Natural killer cell (primary cell): ENCODE measurements around the gene PTGS2. TPM values are rescaled to one million over a fixed set of nuclear protein-coding genes. Genes with fewer than 3 reads are reported as not detected.

Experiments used
- ATAC-seq, 3 donors: fragments of 150-1000 bp in 2 of 3; fragments of 200-7000 bp in 1 of 3; cut with Tn5 transposase; 1 replicate in 1 of 3; 2 replicates in 2 of 3; pipeline ENCODE4 v1.10.0; 2021; ENCODE audit warnings: mild to moderate bottlenecking in 2 of 3, moderate library complexity in 2 of 3
- DNase-seq, 2 donors: peaks; one replicate each; pipeline versions ENCODE4 v3.0.0 to v3.0.0-alpha.2; 2013 to 2021; ENCODE audit warnings: mixed read lengths in 1 of 2
- H3K27ac ChIP-seq: one replicate; pipeline ENCODE4 v1.5.1; 2013; ENCODE audit warnings: mild to moderate bottlenecking, low read length
- H3K27me3 ChIP-seq: one replicate; pipeline ENCODE4 v1.6.1; 2013; ENCODE audit warnings: low read length; ENCODE audit not compliant: control insufficient read depth, insufficient read depth
- H3K36me3 ChIP-seq: one replicate; pipeline ENCODE4 v1.6.1; 2013; ENCODE audit warnings: low read length; ENCODE audit not compliant: control insufficient read depth, insufficient read depth
- H3K4me1 ChIP-seq: one replicate; pipeline ENCODE4 v1.6.1; 2013; ENCODE audit warnings: low read length; ENCODE audit not compliant: control insufficient read depth, insufficient read depth
- H3K4me3 ChIP-seq: one replicate; pipeline ENCODE4 v1.5.1; 2013; ENCODE audit warnings: low read length
- H3K9me3 ChIP-seq: one replicate; pipeline ENCODE4 v1.6.1; 2013; ENCODE audit warnings: low read length; ENCODE audit not compliant: control insufficient read depth, insufficient read depth
- H3K27ac Mint-ChIP-seq, 2 donors: one replicate each; pipeline ENCODE4 v1.8.0; 2022; ENCODE audit warnings: mild to moderate bottlenecking in 2 of 2, mixed read lengths in 2 of 2, moderate library complexity in 1 of 2
- H3K27me3 Mint-ChIP-seq, 2 donors: one replicate each; pipeline ENCODE4 v1.8.0; 2022; ENCODE audit warnings: low read depth in 2 of 2, mixed read lengths in 2 of 2
- H3K36me3 Mint-ChIP-seq: one replicate; pipeline ENCODE4 v1.8.0; 2022; ENCODE audit warnings: mixed read lengths
- H3K4me1 Mint-ChIP-seq, 2 donors: one replicate each; pipeline ENCODE4 v1.8.0; 2022; ENCODE audit warnings: mixed read lengths in 2 of 2
- H3K4me3 Mint-ChIP-seq: one replicate; pipeline ENCODE4 v1.8.0; 2022; ENCODE audit warnings: mild to moderate bottlenecking, moderate library complexity, mixed read lengths
- H3K9me3 Mint-ChIP-seq, 2 donors: one replicate each; pipeline ENCODE4 v1.8.0; 2022; ENCODE audit warnings: mixed read lengths in 2 of 2
- CTCF ChIP-seq: fragments of 200-600 bp; IDR thresholded peaks from one replicate; pipeline ENCODE4 v1.8.0; 2022; ENCODE audit warnings: antibody characterized with exemption
- WGBS: methylation state at CpG from one replicate; pipeline ENCODE4 v1.1.7; 2013; ENCODE audit warnings: missing lambda C conversion rate; ENCODE audit not compliant: insufficient coverage; 5-methylcytosine and 5-hydroxymethylcytosine counted together
- intact Hi-C: fragments of 100-400 bp; cut with micrococcal nuclease; formaldehyde crosslinking; loops from one replicate; pipeline ENCODE4 v1.14.2; 2022
- total RNA-seq, 4 donors: library from RNA; stranded (reverse); fragments of 120-200 nt in 1 of 4; gene quantifications; one replicate each; pipeline versions ENCODE4 v1.2.3 to v1.2.4, GENCODE V29; 2013 to 2022

Gene PTGS2
- total RNA-seq, 3 donors from 2014 or later (not counting 1 experiment from before 2014, with no cell fraction given): 4.0 to 32.8 (median 6.9) TPM

- ATAC-seq (peak in 1 of 3 donors; percentile 49), DNase-seq (no peak)
- Mint-ChIP-seq H3K36me3 (no peaks in the 10 kb centered on the region), H3K27ac (no peak overlapping the region), H3K4me1 (no peaks in the 10 kb centered on the region), H3K4me3 (no peak overlapping the region), H3K9me3 (peaks cover 4 to 8% of the 10 kb centered on the region in 2 donors), H3K27me3 (peaks cover 0 to 2% of the 10 kb centered on the region in 2 donors)
- Histone ChIP-seq H3K27me3 (no peaks in the 10 kb centered on the region), H3K9me3 (no peaks in the 10 kb centered on the region), H3K27ac (no peak overlapping the region), H3K36me3 (no peaks in the 10 kb centered on the region), H3K4me3 (no peak overlapping the region), H3K4me1 (no peaks in the 10 kb centered on the region)
- intact Hi-C loops: no loop called here
- TF ChIP-seq CTCF: no peak
- WGBS: no CpG with 5 or more reads among the region's 1 CpG
Observed at GRCh38 chr1:186689376-186689775, 9.2 kb upstream of the PTGS2 start.

DNA sequence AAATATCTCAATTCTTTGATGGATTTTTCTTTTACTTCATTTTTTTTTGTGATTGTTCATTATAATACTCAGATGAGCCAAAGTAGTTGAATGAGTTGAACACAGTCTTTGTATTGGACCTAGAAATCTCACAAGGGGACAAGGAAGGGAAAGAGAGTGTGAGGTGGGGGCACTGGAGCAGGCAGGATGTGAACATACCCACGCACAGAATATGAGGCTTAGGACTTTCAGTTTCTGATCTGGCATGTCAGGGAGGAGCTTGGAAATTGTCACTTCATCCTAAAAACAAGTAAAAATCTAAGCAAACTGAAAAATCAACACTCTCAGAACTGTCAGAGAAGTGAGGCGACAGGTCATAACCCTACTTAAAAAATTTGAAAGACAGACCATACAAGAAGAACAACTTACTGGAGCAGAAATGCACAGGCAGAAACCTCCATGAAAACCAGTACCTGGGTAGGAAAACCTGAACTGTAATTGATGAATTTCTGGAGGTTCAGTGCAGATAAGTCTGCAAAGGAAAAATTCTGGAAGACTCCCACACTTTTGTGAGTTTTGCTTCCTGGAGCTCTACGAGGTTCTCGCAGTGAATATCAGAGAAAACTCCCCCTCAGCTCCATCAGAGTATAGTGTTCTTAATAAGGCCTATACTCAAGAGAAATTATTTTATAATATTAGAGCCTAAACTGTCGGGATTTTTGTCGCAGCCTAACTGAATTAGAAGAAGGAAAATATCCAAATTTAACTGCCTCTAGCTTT lies 3.6 kb upstream of the PTGS2 start:
- no peak for TF ChIP-seq CTCF
- Mint-ChIP-seq H3K27ac (no peak overlapping the region), H3K36me3 (no peaks in the 10 kb centered on the region), H3K4me1 (peaks cover 5 to 18% of the 10 kb centered on the region in 2 donors), H3K9me3 (peaks cover 3 to 4% of the 10 kb centered on the region in 2 donors), H3K27me3 (peaks cover 18 to 23% of the 10 kb centered on the region in 2 donors), H3K4me3 (no peak overlapping the region)
- intact Hi-C loops: no loop called here
- Histone ChIP-seq H3K4me3 (no peak overlapping the region), H3K36me3 (no peaks in the 10 kb centered on the region), H3K27ac (no peak overlapping the region), H3K27me3 (peaks cover 11% of the 10 kb centered on the region), H3K9me3 (no peaks in the 10 kb centered on the region), H3K4me1 (peaks cover 9% of the 10 kb centered on the region)
- DNase-seq (no peak), ATAC-seq (no peak)
- WGBS: 50% methylated on average over 2 of the region's 6 CpGs

DNA sequence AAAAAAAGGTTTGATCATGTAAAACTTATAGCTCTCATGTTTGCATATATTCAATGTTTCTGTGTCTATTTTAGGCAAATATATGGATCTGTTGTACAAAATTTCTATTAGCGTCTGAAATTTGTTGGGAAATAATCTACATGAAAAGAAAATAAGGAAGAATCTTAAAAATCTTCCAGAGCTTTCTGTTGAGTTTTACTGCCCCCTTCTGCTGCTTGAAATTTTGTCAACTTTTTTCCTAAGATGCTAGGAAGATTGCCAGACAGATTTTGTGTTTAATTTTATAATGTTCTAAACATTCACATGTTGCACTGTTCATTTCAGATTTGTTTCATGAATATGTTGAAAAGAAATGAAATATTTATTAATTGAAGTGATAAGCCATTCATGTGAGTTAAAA lies 2.5 kb upstream of the PTGS2 start:
- no peaks in the 10 kb centered on the region for H3K36me3 Mint-ChIP-seq
- H3K36me3 ChIP-seq: no peaks in the 10 kb centered on the region

More for the DNA sequence above, 2.5 kb upstream of the PTGS2 start:
- H3K27ac ChIP-seq: no peak overlapping the region
- H3K4me3 Mint-ChIP-seq: no peak overlapping the region
- ATAC-seq: no peak
- H3K4me3 ChIP-seq: no peak overlapping the region
- peaks cover 0 to 4% of the 10 kb centered on the region in 2 donors for H3K9me3 Mint-ChIP-seq
- peaks cover 13% of the 10 kb centered on the region for H3K27me3 ChIP-seq
- no peak for TF ChIP-seq CTCF
- intact Hi-C loops: no loop called here
- H3K27ac Mint-ChIP-seq: no peak overlapping the region
- 56% methylated on average over 1 of the region's 1 CpG for WGBS
- no peak for DNase-seq
- peaks cover 18 to 26% of the 10 kb centered on the region in 2 donors for H3K27me3 Mint-ChIP-seq
- H3K4me1 Mint-ChIP-seq: peaks cover 5 to 18% of the 10 kb centered on the region in 2 donors
- H3K9me3 ChIP-seq: no peaks in the 10 kb centered on the region
- peaks cover 9% of the 10 kb centered on the region for H3K4me1 ChIP-seq
